Mesenchymal stem cell (in vitro differentiated cells and primary cell): Measurements from ENCODE around the gene CIRBP.

ENCODE experiments used
- DNase-seq: peaks from one replicate; pipeline ENCODE4 v3.0.0-alpha.2; 2013
- H2AFZ ChIP-seq: one replicate; pipeline ENCODE4 v1.6.1; 2013; ENCODE audit warnings: low read depth, mild to moderate bottlenecking, control low read depth, inconsistent platforms, low read length, moderate library complexity
- H2AK5ac ChIP-seq: 2 replicates; pipeline ENCODE4 v1.6.1; 2013; ENCODE audit warnings: low read length, moderate library complexity, mild to moderate bottlenecking, inconsistent platforms; ENCODE audit not compliant: severe bottlenecking
- H2BK120ac ChIP-seq: one replicate; pipeline ENCODE4 v1.6.1; 2013; ENCODE audit warnings: low read depth, mild to moderate bottlenecking, inconsistent platforms, low read length, moderate library complexity
- H2BK12ac ChIP-seq, 2 experiments: one replicate each; pipeline ENCODE4 v1.6.1; 2013; ENCODE audit warnings: inconsistent platforms in 2 of 2, low read length in 2 of 2, mild to moderate bottlenecking in 2 of 2, moderate library complexity in 2 of 2, control low read depth in 1 of 2
- H2BK15ac ChIP-seq: one replicate; pipeline ENCODE4 v1.6.1; 2013; ENCODE audit warnings: mild to moderate bottlenecking, low read depth, inconsistent platforms; ENCODE audit not compliant: poor library complexity, severe bottlenecking
- H2BK5ac ChIP-seq: 2 replicates; pipeline ENCODE4 v1.6.1; 2013; ENCODE audit warnings: low read depth, mild to moderate bottlenecking, low read length, control low read depth, inconsistent platforms; ENCODE audit not compliant: poor library complexity, severe bottlenecking
- H3K14ac ChIP-seq, 2 experiments: one replicate each; pipeline ENCODE4 v1.6.1; 2013; ENCODE audit warnings: inconsistent platforms in 2 of 2, low read length in 2 of 2, control low read depth in 1 of 2, mild to moderate bottlenecking in 1 of 2, moderate library complexity in 1 of 2
- H3K18ac ChIP-seq, 2 experiments: one replicate each; pipeline ENCODE4 v1.6.1; 2013; ENCODE audit warnings: inconsistent platforms in 2 of 2, low read length in 2 of 2, control low read depth in 1 of 2, low read depth in 1 of 2, mild to moderate bottlenecking in 1 of 2
- H3K23ac ChIP-seq, 2 experiments: one replicate each; pipeline ENCODE4 v1.6.1; 2013; ENCODE audit warnings: inconsistent platforms in 2 of 2, low read length in 2 of 2, mild to moderate bottlenecking in 2 of 2, moderate library complexity in 2 of 2, control low read depth in 1 of 2
- H3K27ac ChIP-seq: 2 replicates; pipeline ENCODE4 v1.5.1; 2013; ENCODE audit warnings: mild to moderate bottlenecking, moderate library complexity, low read length, control low read depth, inconsistent platforms; ENCODE audit not compliant: poor library complexity, severe bottlenecking
- H3K27me3 ChIP-seq, 2 experiments: 2 replicates each; pipeline versions ENCODE4 v1.6.1 to v1.7.0; 2013; ENCODE audit warnings: low read length in 2 of 2, mild to moderate bottlenecking in 2 of 2, moderate library complexity in 2 of 2, control low read depth in 1 of 2, inconsistent platforms in 1 of 2; ENCODE audit not compliant: control insufficient read depth in 1 of 2, insufficient read depth in 1 of 2
- H3K36me3 ChIP-seq, 2 experiments: 2 replicates each; pipeline versions ENCODE4 v1.6.1 to v1.7.0; 2013; ENCODE audit warnings: low read length in 2 of 2, control low read depth in 1 of 2, inconsistent platforms in 1 of 2, low read depth in 1 of 2, mild to moderate bottlenecking in 1 of 2; ENCODE audit not compliant: insufficient read depth in 2 of 2, control insufficient read depth in 1 of 2
- H3K4ac ChIP-seq, 2 experiments: one replicate each; pipeline ENCODE4 v1.6.1; 2013; ENCODE audit warnings: inconsistent platforms in 2 of 2, low read length in 2 of 2, mild to moderate bottlenecking in 2 of 2, moderate library complexity in 2 of 2, control low read depth in 1 of 2, low read depth in 1 of 2
- H3K4me1 ChIP-seq: 2 replicates; pipeline ENCODE4 v1.6.1; 2013; ENCODE audit warnings: low read depth, low read length, control low read depth; ENCODE audit not compliant: control insufficient read depth, insufficient read depth
- H3K4me2 ChIP-seq: 2 replicates; pipeline ENCODE4 v1.6.1; 2013; ENCODE audit warnings: low read length, mild to moderate bottlenecking, inconsistent platforms; ENCODE audit not compliant: poor library complexity, severe bottlenecking
- H3K4me3 ChIP-seq, 2 experiments: 2 replicates each; pipeline versions ENCODE4 v1.5.1 to v1.7.0; 2013; ENCODE audit warnings: low read length in 2 of 2, mild to moderate bottlenecking in 2 of 2, control low read depth in 1 of 2, low read depth in 1 of 2; ENCODE audit not compliant: insufficient read depth in 1 of 2
- H3K79me1 ChIP-seq: replicated peaks from 2 replicates; pipeline ENCODE4 v1.6.1; 2013; ENCODE audit warnings: mild to moderate bottlenecking, control low read depth, low read length, inconsistent platforms; ENCODE audit not compliant: poor library complexity, severe bottlenecking
- H3K9ac ChIP-seq: 2 replicates; pipeline ENCODE4 v1.7.0; 2013; ENCODE audit warnings: mild to moderate bottlenecking, low read length, moderate library complexity
- H3K9me3 ChIP-seq: 2 replicates; pipeline ENCODE4 v1.7.0; 2013; ENCODE audit warnings: mild to moderate bottlenecking, low read length; ENCODE audit not compliant: control insufficient read depth
- H4K8ac ChIP-seq: one replicate; pipeline ENCODE4 v1.6.1; 2013; ENCODE audit warnings: inconsistent platforms, mild to moderate bottlenecking, low read length, moderate library complexity
- H4K91ac ChIP-seq: one replicate; pipeline ENCODE4 v1.6.1; 2013; ENCODE audit warnings: mild to moderate bottlenecking, low read length, inconsistent platforms
- WGBS: methylation state at CpG from one replicate; pipeline ENCODE4 v1.1.7; 2013; ENCODE audit warnings: mixed read lengths; 5-methylcytosine and 5-hydroxymethylcytosine counted together

The CIRBP gene

GRCh38 chr19:1254530-1255185, 14.5 kb upstream of the CIRBP start:
- Histone ChIP-seq H3K9ac (peak overlapping the region; percentile 96), H2AFZ (no peak overlapping the region), H2BK15ac (no peak overlapping the region), H3K18ac (peak overlapping the region; percentile 65 to 86), H3K9me3 (no peaks in the 10 kb centered on the region), H3K27ac (peak overlapping the region; percentile 13), H3K27me3 (no peaks in the 10 kb centered on the region), H2AK5ac (peak overlapping the region; percentile 62), H3K4ac (peak overlapping the region in 1 of 2 experiments; percentile 52), H2BK12ac (peak overlapping the region in 1 of 2 experiments; percentile 68), H3K79me1 (no peaks in the 10 kb centered on the region), H3K14ac (no peak overlapping the region), H3K4me2 (peak overlapping the region; percentile 20), H4K8ac (peak overlapping the region; percentile 59), H4K91ac (peak overlapping the region; percentile 86), H2BK120ac (peak overlapping the region; percentile 95), H3K4me3 (peak overlapping the region in 1 of 2 experiments; percentile 73), H2BK5ac (no peak overlapping the region), H3K23ac (no peak overlapping the region), H3K4me1 (peaks cover 55% of the 10 kb centered on the region), H3K36me3 (peaks cover 51 to 92% of the 10 kb centered on the region in 2 experiments)
- no peak for DNase-seq
- WGBS = 89% methylated on average over 20 of the region's 20 CpGs

GRCh38 chr19:1255186-1256161, 13.7 kb upstream of the CIRBP start:
- Histone ChIP-seq H3K14ac (peak overlapping the region in 1 of 2 experiments; percentile 80), H3K23ac (no peak overlapping the region), H3K27me3 (no peaks in the 10 kb centered on the region), H2AFZ (no peak overlapping the region), H3K79me1 (peaks cover 1% of the 10 kb centered on the region), H4K8ac (peak overlapping the region; percentile 82), H3K4me3 (peak overlapping the region in 1 of 2 experiments; percentile 73), H3K4ac (no peak overlapping the region), H3K4me2 (no peak overlapping the region), H3K9ac (peak overlapping the region; percentile 96), H2AK5ac (peak overlapping the region; percentile 3), H2BK12ac (peak overlapping the region in 1 of 2 experiments; percentile 29), H4K91ac (peak overlapping the region; percentile 65), H3K4me1 (peaks cover 62% of the 10 kb centered on the region), H3K27ac (peak overlapping the region; percentile 37), H3K18ac (peak overlapping the region; percentile 45 to 86), H3K9me3 (no peaks in the 10 kb centered on the region), H2BK15ac (peak overlapping the region; percentile 6), H3K36me3 (peaks cover 51 to 87% of the 10 kb centered on the region in 2 experiments), H2BK5ac (no peak overlapping the region), H2BK120ac (peak overlapping the region; percentile 13)
- 90% methylated on average over 52 of the region's 52 CpGs for WGBS
- DNase-seq = no peak

DNA sequence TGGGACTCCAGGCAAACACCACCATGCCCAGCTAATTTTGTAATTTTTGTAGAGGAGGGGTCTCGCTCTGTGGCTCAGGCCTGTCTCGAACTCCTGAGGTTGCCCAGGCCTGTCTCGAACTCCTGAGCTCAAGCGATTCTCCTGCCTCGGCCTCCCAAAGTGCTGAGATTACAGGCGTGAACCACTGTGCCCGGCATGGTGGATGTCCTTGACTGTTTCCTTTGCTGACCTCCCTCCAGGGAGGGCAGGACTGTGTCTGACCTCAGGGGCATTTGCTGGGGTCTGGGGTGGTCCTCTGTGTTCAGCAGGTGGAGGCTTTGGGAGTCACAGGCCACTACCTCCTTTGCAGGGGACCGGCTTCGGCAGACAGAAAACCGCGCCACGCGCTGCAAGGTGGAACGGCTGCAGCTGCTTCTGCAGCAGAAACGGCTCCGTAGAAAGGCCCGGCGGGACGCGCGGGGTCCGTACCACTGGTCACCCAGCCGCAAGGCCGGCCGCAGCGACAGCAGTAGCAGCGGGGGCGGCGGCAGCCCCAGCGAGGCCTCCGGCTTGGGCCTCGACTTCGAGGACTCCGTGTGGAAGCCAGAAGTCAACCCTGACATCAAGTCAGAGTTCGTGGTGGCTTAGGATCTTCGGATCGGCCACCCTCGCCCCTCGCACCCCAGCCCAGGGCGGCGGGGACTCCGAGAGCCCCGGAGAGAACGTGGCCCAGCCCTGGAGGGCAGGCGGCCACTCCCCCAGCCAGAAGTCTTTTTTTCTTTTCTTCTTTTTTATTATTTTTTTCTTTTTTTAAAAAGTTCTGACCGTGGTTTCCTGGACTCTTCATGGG, 12.3 kb upstream of the CIRBP start:
- peak overlapping the region in 1 of 2 experiments; percentile 79 for H3K4ac ChIP-seq
- H3K4me3 ChIP-seq = peak overlapping the region in 1 of 2 experiments; percentile 9
- H3K9me3 ChIP-seq = no peaks in the 10 kb centered on the region
- DNase-seq = no peak
- peak overlapping the region in 1 of 2 experiments; percentile 4 for H3K18ac ChIP-seq
- H2BK15ac ChIP-seq = no peak overlapping the region
- H3K36me3 ChIP-seq = peaks cover 44 to 73% of the 10 kb centered on the region in 2 experiments
- no peak overlapping the region for H3K27ac ChIP-seq
- H2BK5ac ChIP-seq = no peak overlapping the region
- H2AK5ac ChIP-seq = no peak overlapping the region
- H2AFZ ChIP-seq = no peak overlapping the region
- no peak overlapping the region for H3K23ac ChIP-seq
- H2BK120ac ChIP-seq = peak overlapping the region; percentile 19
- peak overlapping the region; percentile 33 for H4K8ac ChIP-seq
- H3K27me3 ChIP-seq = no peaks in the 10 kb centered on the region
- peak overlapping the region; percentile 81 for H3K9ac ChIP-seq
- H3K4me1 ChIP-seq = peaks cover 73% of the 10 kb centered on the region
- H3K79me1 ChIP-seq = peaks cover 4% of the 10 kb centered on the region
- WGBS = 89% methylated on average over 44 of the region's 46 CpGs
- H3K4me2 ChIP-seq = no peak overlapping the region
- H2BK12ac ChIP-seq = peak overlapping the region; percentile 21 to 40
- H4K91ac ChIP-seq = peak overlapping the region; percentile 35
- no peak overlapping the region for H3K14ac ChIP-seq
